Lung (tissue), 12 donors: ENCODE results near the gene RUVBL1. TPM values are rescaled to one million over a fixed set of nuclear protein-coding genes. Genes with fewer than 3 reads are reported as not detected.

ENCODE experiments used
- ATAC-seq: fragments of 200-7000 bp; cut with Tn5 transposase; one replicate; pipeline ENCODE4 v1.9.1; 2020; ENCODE audit warnings: moderate number of reproducible peaks; ENCODE audit not compliant: insufficient read depth, low FRiP score
- DNase-seq, 3 donors: peaks; one replicate each; pipeline ENCODE4 v3.0.0-alpha.2; 2013 to 2017
- H3K27ac ChIP-seq, 2 donors: one replicate each; pipeline ENCODE4 v1.5.1; 2013; ENCODE audit warnings: mild to moderate bottlenecking in 2 of 2, moderate library complexity in 2 of 2, control low read depth in 1 of 2, inconsistent platforms in 1 of 2, low read depth in 1 of 2, low read length in 1 of 2
- H3K27me3 ChIP-seq, 3 donors: one replicate each; pipeline ENCODE4 v1.5.1; 2013; ENCODE audit warnings: low read length in 2 of 3; ENCODE audit not compliant: control insufficient read depth in 3 of 3, insufficient read depth in 3 of 3
- H3K36me3 ChIP-seq, 4 donors: one replicate each; pipeline ENCODE4 v1.5.1; 2013; ENCODE audit warnings: low read length in 4 of 4, mild to moderate bottlenecking in 1 of 4, moderate library complexity in 1 of 4; ENCODE audit not compliant: control insufficient read depth in 4 of 4, insufficient read depth in 4 of 4
- H3K4me1 ChIP-seq, 5 donors: one replicate each; pipeline ENCODE4 v1.5.1; 2013; ENCODE audit warnings: low read length in 5 of 5, mild to moderate bottlenecking in 2 of 5, moderate library complexity in 1 of 5; ENCODE audit not compliant: control insufficient read depth in 5 of 5, insufficient read depth in 5 of 5
- H3K4me3 ChIP-seq: one replicate; pipeline ENCODE4 v1.5.1; 2013; ENCODE audit warnings: mild to moderate bottlenecking, control low read depth, moderate library complexity
- H3K9ac ChIP-seq, 2 donors: one replicate each; pipeline ENCODE4 v1.5.1; 2013; ENCODE audit warnings: low read length in 2 of 2, control low read depth in 1 of 2; ENCODE audit not compliant: insufficient read depth in 1 of 2
- H3K9me3 ChIP-seq, 4 donors: one replicate each; pipeline ENCODE4 v1.5.1; 2013; ENCODE audit warnings: low read length in 3 of 4, mild to moderate bottlenecking in 1 of 4, moderate library complexity in 1 of 4; ENCODE audit not compliant: control insufficient read depth in 4 of 4, insufficient read depth in 3 of 4
- WGBS, 2 donors: extraction: QIAGEN DNeasy Blood & Tissue Kit; methylation state at CpG; one replicate each; pipeline ENCODE4 v1.1.7; 2013; 5-methylcytosine and 5-hydroxymethylcytosine counted together
- polyA plus RNA-seq, 2 donors: library from polyadenylated mRNA; stranded (reverse); fragments of 200-250 nt; gene quantifications; one replicate each; pipeline ENCODE4 v1.2.1, GENCODE V29; 2013
- total RNA-seq, 2 donors: library from RNA; depleted of rRNA in 1 of 2; stranded (reverse); fragments of >200 nt in 1 of 2; gene quantifications; one replicate each; pipeline ENCODE4 v1.2.1, GENCODE V29; 2014 to 2021
- TF ChIP-seq, protein P1 (sequence below): IDR thresholded peaks from 2 replicates; pipeline ENCODE4 v1.5.1; 2012; ENCODE audit warnings: mild to moderate bottlenecking; ENCODE audit errors: control extremely low read depth, extremely low read depth
- donor health status: control.
- donor health status: control.
- donor health status: Bipolar disorder and iron deficiency.
- donor health status: healthy.
- donor health status: DM: yes; HTN: yes; CAD: no.

Gene RUVBL1
- total and polyA plus RNA-seq, 4 donors, result 26.6 to 53.7 (median 41.7) TPM

GRCh38 chr3:128072454-128073184 lies 51.0 kb downstream of the RUVBL1 start:
- no peak overlapping the region for H3K4me3 ChIP-seq
- TF ChIP-seq, protein P1, sequence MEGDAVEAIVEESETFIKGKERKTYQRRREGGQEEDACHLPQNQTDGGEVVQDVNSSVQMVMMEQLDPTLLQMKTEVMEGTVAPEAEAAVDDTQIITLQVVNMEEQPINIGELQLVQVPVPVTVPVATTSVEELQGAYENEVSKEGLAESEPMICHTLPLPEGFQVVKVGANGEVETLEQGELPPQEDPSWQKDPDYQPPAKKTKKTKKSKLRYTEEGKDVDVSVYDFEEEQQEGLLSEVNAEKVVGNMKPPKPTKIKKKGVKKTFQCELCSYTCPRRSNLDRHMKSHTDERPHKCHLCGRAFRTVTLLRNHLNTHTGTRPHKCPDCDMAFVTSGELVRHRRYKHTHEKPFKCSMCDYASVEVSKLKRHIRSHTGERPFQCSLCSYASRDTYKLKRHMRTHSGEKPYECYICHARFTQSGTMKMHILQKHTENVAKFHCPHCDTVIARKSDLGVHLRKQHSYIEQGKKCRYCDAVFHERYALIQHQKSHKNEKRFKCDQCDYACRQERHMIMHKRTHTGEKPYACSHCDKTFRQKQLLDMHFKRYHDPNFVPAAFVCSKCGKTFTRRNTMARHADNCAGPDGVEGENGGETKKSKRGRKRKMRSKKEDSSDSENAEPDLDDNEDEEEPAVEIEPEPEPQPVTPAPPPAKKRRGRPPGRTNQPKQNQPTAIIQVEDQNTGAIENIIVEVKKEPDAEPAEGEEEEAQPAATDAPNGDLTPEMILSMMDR, result no peak
- DNase-seq (no peak), ATAC-seq (no peak)
- peaks cover 20 to 52% (median 30%) of the 10 kb centered on the region in 4 donors for H3K36me3 ChIP-seq
- peaks cover 0 to 28% (median 9%) of the 10 kb centered on the region in 5 donors for H3K4me1 ChIP-seq
- no peak overlapping the region for H3K9ac ChIP-seq
- no peak overlapping the region for H3K27ac ChIP-seq
- 81 to 84% methylated on average over 13 of the region's 13 CpGs for WGBS, 2 donors
- H3K27me3 ChIP-seq, result peaks cover 0 to 3% (median 0%) of the 10 kb centered on the region in 3 donors
- H3K9me3 ChIP-seq, result no peaks in the 10 kb centered on the region

DNA sequence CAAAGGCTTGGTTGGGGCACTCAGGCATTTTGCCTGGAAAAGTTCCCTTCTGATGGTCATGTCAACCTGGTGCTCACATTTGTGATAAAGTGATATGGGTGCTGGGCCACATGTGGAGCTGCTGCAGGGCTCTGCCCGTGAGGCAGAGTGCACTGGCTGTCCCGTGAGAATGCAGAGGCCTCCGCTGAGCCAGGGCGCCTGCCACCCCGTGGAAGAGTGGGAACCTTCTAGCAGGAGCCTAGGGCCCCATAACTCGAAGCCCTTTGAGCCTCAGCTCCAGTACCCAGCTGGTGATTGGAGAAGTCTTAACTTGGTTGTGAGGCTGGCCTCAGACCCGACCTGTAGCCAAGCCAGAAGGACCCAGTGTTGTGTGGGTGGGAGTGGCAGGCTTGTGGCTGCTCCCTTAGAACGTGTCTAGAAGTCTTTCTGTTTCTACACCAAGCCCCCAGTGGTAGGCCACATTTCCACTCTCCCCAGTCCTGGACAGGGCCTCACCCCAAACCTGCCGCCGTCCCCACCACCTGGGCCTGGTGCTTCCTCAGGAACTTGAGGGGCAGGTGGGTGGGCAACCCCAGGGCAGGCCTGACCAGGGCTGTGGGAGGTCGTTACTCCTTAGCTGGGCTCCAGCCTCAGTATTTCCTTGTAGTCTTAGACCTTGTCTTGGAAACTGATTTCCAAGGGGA lies 51.7 kb downstream of the RUVBL1 start:
- DNase-seq, result no peak
- ATAC-seq, result no peak
- no peak overlapping the region for H3K4me3 ChIP-seq
- H3K36me3 ChIP-seq, result peaks cover 27 to 57% (median 37%) of the 10 kb centered on the region in 4 donors
- peaks cover 0 to 3% (median 0%) of the 10 kb centered on the region in 3 donors for H3K27me3 ChIP-seq
- H3K27ac ChIP-seq, result peak overlapping the region in 1 of 2 donors; percentile 51
- TF ChIP-seq, protein P1, result no peak
- H3K4me1 ChIP-seq, result peaks cover 0 to 20% (median 9%) of the 10 kb centered on the region in 5 donors
- 87% methylated on average over 11 of the region's 11 CpGs for WGBS, 2 donors
- H3K9me3 ChIP-seq, result no peaks in the 10 kb centered on the region
- H3K9ac ChIP-seq, result no peak overlapping the region

DNA sequence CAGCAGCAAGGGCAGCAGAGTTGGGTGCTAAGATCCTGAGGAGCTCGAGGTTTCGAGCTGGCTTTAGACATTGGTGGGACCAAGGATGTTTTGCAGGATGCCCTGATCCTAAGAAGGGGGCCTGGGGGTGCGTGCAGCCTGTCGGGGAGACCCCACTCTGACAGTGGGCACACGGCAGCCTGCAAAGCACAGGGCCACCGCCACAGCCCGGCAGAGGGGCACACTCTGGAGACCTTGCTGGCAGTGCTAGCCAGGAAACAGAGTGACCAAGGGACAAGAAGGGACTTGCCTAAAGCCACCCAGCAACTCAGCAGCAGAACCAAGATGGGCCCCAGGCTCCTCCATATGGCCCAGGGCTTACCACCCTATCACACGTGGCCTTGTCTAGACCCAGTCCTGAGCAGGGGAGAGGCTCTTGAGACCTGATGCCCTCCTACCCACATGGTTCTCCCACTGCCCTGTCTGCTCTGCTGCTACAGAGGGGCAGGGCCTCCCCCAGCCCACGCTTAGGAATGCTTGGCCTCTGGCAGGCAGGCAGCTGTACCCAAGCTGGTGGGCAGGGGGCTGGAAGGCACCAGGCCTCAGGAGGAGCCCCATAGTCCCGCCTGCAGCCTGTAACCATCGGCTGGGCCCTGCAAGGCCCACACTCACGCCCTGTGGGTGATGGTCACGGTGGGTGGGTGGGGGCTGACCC lies 52.6 kb downstream of the RUVBL1 start:
- no peak overlapping the region for H3K9ac ChIP-seq
- H3K36me3 ChIP-seq, result peaks cover 36 to 66% (median 45%) of the 10 kb centered on the region in 4 donors
- WGBS, 2 donors, result 91% methylated on average over 13 of the region's 13 CpGs
- no peaks in the 10 kb centered on the region for H3K9me3 ChIP-seq
- ATAC-seq (no peak), DNase-seq (no peak)
- TF ChIP-seq, protein P1, result no peak
- no peak overlapping the region for H3K27ac ChIP-seq
- peaks cover 0 to 14% (median 4%) of the 10 kb centered on the region in 5 donors for H3K4me1 ChIP-seq
- H3K4me3 ChIP-seq, result no peak overlapping the region
- no peaks in the 10 kb centered on the region for H3K27me3 ChIP-seq
